RWPE2 (cell line): ENCODE data around the gene USP3.

Experiments
- ATAC-seq: fragments of 200-7000 bp; cut with Tn5 transposase; 3 replicates; pipeline ENCODE4 v1.9.1; 2021; ENCODE audit warnings: low read depth
- DNase-seq: peaks from one replicate; pipeline ENCODE4 v3.0.0-alpha.2; 2020; ENCODE audit warnings: low spot score
- H3K27ac ChIP-seq: fragments of 450-650 bp; 2 replicates; pipeline ENCODE4 v1.5.1; 2017; ENCODE audit warnings: mild to moderate bottlenecking; ENCODE audit not compliant: poor library complexity, severe bottlenecking
- H3K27me3 ChIP-seq: fragments of 250-450 bp; sonication (Bioruptor Pico); 2 replicates; pipeline ENCODE4 v1.5.1; 2021; ENCODE audit warnings: mild to moderate bottlenecking, moderate library complexity; ENCODE audit not compliant: insufficient read depth, poor library complexity, severe bottlenecking
- H3K36me3 ChIP-seq: fragments of 250-450 bp; sonication (Bioruptor Pico); 2 replicates; pipeline ENCODE4 v1.5.1; 2020; ENCODE audit warnings: low read depth, mild to moderate bottlenecking, moderate library complexity
- H3K4me1 ChIP-seq: fragments of 250-450 bp; sonication (Bioruptor Pico); 2 replicates; pipeline ENCODE4 v1.5.1; 2021; ENCODE audit warnings: mild to moderate bottlenecking, moderate library complexity; ENCODE audit not compliant: insufficient read depth, poor library complexity, severe bottlenecking
- H3K4me3 ChIP-seq: fragments of 250-450 bp; sonication (Bioruptor Pico); 2 replicates; pipeline ENCODE4 v1.5.1; 2021; ENCODE audit warnings: mild to moderate bottlenecking, moderate library complexity; ENCODE audit not compliant: severe bottlenecking
- H3K9me3 ChIP-seq: fragments of 250-450 bp; sonication (Bioruptor Pico); 2 replicates; pipeline ENCODE4 v1.5.1; 2021; ENCODE audit warnings: mild to moderate bottlenecking, moderate library complexity; ENCODE audit not compliant: severe bottlenecking
- CTCF ChIP-seq: fragments of 450-650 bp; IDR thresholded peaks from one replicate; pipeline ENCODE4 v1.5.1; 2017; ENCODE audit warnings: mild to moderate bottlenecking, moderate library complexity; ENCODE audit not compliant: poor library complexity, severe bottlenecking

USP3 gene

DNA sequence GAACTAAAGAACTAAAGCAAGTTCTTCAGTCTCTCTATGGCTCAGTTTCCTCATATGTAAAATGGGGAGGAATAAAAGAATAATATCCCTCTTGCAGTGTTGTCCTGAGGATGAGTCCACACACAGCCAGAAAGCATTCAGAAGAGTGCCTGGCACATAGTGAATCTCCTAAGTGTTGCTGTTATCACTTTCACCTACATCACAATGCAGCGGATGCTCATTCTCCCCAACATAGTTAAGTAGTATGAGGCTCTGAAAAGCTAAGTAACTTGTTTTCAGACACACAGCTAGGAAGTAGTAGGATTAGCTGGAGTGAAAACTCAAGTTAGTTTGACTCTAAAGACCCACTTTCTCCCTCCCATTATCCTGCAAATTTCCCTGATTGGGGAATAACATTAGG lies 9.1 kb upstream of the USP3 start:
- H3K27me3 ChIP-seq, result no peaks in the 10 kb centered on the region

GRCh38 chr15:63495780-63496488 lies 8.5 kb upstream of the USP3 start:
- peaks cover 23% of the 10 kb centered on the region for H3K4me1 ChIP-seq
- H3K36me3 ChIP-seq, result no peaks in the 10 kb centered on the region
- no peak overlapping the region for H3K4me3 ChIP-seq
- TF ChIP-seq CTCF, result no peak
- DNase-seq (no peak), ATAC-seq (no peak)
- H3K27ac ChIP-seq, result no peak overlapping the region
- H3K27me3 ChIP-seq, result no peaks in the 10 kb centered on the region
- H3K9me3 ChIP-seq, result no peaks in the 10 kb centered on the region

More for the DNA sequence above, 9.1 kb upstream of the USP3 start:
- TF ChIP-seq CTCF, result no peak
- no peak overlapping the region for H3K4me3 ChIP-seq
- H3K4me1 ChIP-seq, result peaks cover 20% of the 10 kb centered on the region
- H3K36me3 ChIP-seq, result no peaks in the 10 kb centered on the region
- DNase-seq, result no peak
- no peaks in the 10 kb centered on the region for H3K9me3 ChIP-seq
- H3K27ac ChIP-seq, result no peak overlapping the region
- ATAC-seq, result no peak

GRCh38 chr15:63497642-63498467 lies 6.5 kb upstream of the USP3 start:
- Histone ChIP-seq H3K4me1 (peaks cover 35% of the 10 kb centered on the region), H3K4me3 (no peak overlapping the region), H3K36me3 (no peaks in the 10 kb centered on the region), H3K27ac (no peak overlapping the region), H3K9me3 (no peaks in the 10 kb centered on the region), H3K27me3 (no peaks in the 10 kb centered on the region)
- TF ChIP-seq CTCF, result no peak
- ATAC-seq, result no peak
- no peak for DNase-seq

DNA sequence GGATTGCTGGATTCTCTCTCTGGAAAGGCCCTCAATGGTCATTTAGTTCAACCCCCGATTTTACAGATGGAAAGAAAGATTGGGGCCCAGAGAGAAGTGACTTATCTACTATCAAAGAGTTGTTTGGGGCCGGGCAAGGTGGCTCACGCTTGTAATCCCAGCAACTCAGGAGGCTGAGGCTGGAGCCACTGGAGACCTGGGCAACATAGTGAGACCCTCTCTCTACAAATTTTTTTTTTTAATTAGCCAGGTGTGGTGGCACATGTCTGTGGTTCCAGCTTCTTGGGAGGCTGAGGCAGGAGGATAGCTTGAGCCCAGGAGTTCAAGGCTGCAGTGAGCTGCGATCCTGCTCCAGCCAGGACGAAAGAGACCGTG lies 5.2 kb upstream of the USP3 start:
- ATAC-seq (no peak), DNase-seq (no peak)
- H3K27me3 ChIP-seq, result no peaks in the 10 kb centered on the region
- H3K4me3 ChIP-seq, result no peak overlapping the region
- no peak overlapping the region for H3K27ac ChIP-seq
- peaks cover 40% of the 10 kb centered on the region for H3K4me1 ChIP-seq
- no peaks in the 10 kb centered on the region for H3K9me3 ChIP-seq
- TF ChIP-seq CTCF, result no peak
- H3K36me3 ChIP-seq, result no peaks in the 10 kb centered on the region

- TF ChIP-seq CTCF, result no peak
- Histone ChIP-seq H3K4me1 (peaks cover 40% of the 10 kb centered on the region), H3K27ac (no peak overlapping the region), H3K4me3 (no peak overlapping the region), H3K9me3 (no peaks in the 10 kb centered on the region), H3K27me3 (no peaks in the 10 kb centered on the region), H3K36me3 (no peaks in the 10 kb centered on the region)
- ATAC-seq (no peak), DNase-seq (no peak)
Observed at GRCh38 chr15:63499611-63500010, 4.8 kb upstream of the USP3 start.
